Fibroblast of lung (primary cell): ENCODE measurements around the gene CACNA1S.

Experiments
- EZH2 ChIP-seq: IDR thresholded peaks from 2 replicates; pipeline ENCODE4 v1.5.1; 2012; ENCODE audit warnings: low read length, control low read depth, mild to moderate bottlenecking; ENCODE audit errors: missing control alignments
- TF ChIP-seq, protein P1 (sequence below), 2 donors: IDR thresholded peaks in 1 of 2; conservative IDR thresholded peaks in 1 of 2; 1 replicate in 1 of 2; 2 replicates in 1 of 2; pipeline ENCODE4 v1.5.1; 2011 to 2012; ENCODE audit warnings: low read length in 2 of 2, control low read depth in 1 of 2, inconsistent platforms in 1 of 2, low read depth in 1 of 2, mild to moderate bottlenecking in 1 of 2

DNA sequence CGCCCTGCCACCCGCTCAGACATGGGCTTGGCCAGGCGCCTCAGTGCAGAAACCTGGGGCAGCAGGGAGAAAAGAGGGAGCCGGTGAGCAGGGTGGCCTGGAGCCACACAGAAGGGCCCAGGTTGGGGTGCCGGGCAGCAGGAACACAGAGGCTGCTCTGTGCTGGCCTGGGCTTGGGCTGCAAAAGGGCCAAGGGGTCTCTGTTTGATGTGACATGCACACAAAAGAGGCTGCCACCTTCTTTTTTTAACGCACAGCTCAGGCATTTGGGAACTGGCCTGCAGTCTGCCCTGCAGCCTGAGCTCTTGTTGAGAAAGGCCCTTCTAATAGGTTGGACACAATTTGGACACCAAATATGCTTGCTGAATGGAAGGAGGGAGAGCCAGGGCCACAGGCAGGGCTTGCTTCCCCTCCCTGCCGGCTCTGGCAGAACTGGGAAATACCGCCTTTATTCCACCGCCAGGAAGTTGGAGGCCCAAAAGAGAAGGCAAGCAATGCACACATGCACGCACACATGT, 121.1 kb downstream of the CACNA1S start:
- TF ChIP-seq, protein P1, sequence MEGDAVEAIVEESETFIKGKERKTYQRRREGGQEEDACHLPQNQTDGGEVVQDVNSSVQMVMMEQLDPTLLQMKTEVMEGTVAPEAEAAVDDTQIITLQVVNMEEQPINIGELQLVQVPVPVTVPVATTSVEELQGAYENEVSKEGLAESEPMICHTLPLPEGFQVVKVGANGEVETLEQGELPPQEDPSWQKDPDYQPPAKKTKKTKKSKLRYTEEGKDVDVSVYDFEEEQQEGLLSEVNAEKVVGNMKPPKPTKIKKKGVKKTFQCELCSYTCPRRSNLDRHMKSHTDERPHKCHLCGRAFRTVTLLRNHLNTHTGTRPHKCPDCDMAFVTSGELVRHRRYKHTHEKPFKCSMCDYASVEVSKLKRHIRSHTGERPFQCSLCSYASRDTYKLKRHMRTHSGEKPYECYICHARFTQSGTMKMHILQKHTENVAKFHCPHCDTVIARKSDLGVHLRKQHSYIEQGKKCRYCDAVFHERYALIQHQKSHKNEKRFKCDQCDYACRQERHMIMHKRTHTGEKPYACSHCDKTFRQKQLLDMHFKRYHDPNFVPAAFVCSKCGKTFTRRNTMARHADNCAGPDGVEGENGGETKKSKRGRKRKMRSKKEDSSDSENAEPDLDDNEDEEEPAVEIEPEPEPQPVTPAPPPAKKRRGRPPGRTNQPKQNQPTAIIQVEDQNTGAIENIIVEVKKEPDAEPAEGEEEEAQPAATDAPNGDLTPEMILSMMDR (conservative IDR thresholded peaks at IDR 0.05 in 1 of 2, IDR thresholded peaks at IDR 0.05 in 1 of 2; ENCODE audit: low read depth in 1 of 2, low read length in 2 of 2): no peak
- TF ChIP-seq EZH2: no peak
